ENCODE measurements around the gene RPS21.

DNA sequence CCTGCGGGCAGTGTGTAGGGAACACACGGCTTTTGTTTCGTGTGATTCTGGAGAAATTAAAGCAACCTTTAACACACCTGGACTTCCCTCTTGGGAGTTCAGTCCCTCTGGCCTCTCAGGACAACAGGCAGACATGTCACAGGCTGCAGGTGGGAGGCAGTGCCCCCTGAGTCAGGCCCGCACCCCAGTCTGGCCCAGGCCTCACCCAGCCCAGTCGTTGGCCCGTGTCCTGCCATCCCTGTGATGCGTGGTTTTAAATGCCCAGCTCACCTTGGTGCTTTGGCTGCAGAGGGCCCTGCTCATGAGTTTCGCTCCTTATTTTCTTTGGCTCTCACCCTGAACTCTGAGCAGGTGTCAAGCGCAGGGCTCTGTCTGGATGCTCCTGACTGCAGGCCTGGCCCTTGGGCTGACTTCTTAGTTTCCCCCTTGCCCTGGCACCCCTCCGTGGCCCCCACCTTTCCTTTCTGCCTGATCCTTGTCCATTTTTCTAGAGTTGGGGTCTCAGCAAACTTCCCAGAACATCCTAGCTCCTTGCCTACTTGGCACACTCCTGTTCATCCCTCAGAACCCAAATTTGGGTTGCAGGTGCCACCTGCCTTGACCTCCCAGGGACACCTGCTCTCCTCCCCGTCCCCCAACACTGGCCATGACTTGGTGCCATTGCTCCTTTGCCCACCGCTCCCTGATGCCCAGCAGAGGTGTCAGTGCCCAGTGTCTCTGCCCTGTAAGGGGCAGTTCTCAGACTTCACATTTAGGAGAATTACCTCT is 22.4 kb downstream of the RPS21 start:
- TF ChIP-seq YY1 (IDR thresholded peaks at IDR 0.05; ENCODE audit: insufficient read depth, insufficient read length) (no peak), SUZ12 (IDR thresholded peaks at IDR 0.05; ENCODE audit: extremely low read depth, insufficient read depth, insufficient read length) (no peak), ZNF274 (IDR thresholded peaks at IDR 0.05; ENCODE audit: low read depth, low read length) (no peak)

Measured in NT2/D1 (cell line).